ENCODE measurements around the gene PLPP6. TPM values are rescaled to one million over a fixed set of nuclear protein-coding genes. Genes with fewer than 3 reads are reported as not detected.
"Not testable (repeated sequence)": the region's sequence is repeated elsewhere in the genome, so short reads cannot be mapped to it uniquely, and the experiment has no call there.

Gene PLPP6
- 11.4 TPM for total RNA-seq

GRCh38 chr9:4662108-4662988 is at the start of gene PLPP6:
TSS of gene PLPP6 (plus strand) at chr9:4662294. CDS start at chr9:4662376, 82 bp downstream.
- peak; percentile 94 for DNase-seq (ENCODE audit: low spot score)

DNA sequence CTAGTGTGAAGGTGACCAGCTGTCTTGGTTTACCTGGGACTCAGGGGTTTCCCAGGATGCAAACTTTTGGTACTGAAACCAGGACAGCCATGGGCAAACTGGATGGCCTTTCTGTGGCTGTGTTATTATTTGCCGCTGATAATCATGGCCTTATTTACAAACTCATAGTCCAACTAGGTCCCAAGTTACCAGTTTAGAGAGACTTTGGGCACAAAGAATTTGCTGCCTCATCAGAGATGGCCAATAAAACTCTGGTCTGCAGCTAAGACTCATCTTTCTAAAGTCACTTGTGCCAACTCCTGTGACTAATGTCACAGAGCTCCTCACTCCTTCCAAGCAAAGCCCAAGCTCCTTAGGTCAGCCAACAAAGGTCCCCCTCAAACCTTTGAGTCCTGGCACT is 47.5 kb upstream of the PLPP6 start:
- DNase-seq (ENCODE audit: low spot score): no peak

GRCh38 chr9:4615251-4615650 is 46.8 kb upstream of the PLPP6 start:
- DNase-seq (ENCODE audit: low spot score): no peak

DNA sequence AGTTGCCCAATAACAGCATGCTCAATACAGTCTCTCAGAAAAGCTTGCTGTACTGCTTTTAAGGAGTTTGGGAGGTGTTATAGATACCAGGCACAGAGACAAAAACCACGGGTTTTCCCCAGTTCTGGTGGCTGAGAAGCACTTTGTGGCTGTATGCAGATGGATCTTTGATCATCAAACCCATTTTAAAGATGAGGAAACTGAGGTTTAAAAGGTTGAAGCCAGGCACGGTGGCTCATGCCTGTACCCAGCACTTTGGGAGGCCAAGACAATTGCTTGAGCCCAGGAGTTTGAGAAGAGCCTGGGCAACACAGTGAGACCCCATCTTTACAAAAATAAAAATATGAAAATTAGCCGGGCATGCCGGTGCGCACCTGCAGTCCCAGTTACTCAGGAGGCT is 46.3 kb upstream of the PLPP6 start:
- DNase-seq (ENCODE audit: low spot score): no peak

DNA sequence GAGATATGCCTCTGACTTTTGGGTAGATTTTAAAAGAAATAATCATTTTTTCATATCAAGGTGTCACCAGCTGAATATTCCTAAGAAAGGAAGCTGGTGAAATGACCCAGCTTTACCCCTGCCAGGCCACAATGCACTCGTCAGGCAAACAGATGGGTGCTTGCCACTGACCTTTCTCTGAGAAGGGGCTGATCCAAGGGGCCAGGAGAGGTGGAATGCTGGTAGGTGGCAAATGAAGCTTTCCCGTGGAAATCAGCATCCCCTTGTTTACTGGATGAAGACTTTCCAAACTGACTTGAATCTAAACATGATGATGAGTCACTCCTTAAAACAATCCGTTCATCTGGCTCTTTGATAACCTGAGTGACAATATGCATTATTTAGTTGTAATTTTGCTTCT is 44.3 kb upstream of the PLPP6 start:
- no peak for DNase-seq (ENCODE audit: low spot score)

GRCh38 chr9:4618700-4619099 is 43.4 kb upstream of the PLPP6 start:
- no peak for DNase-seq (ENCODE audit: low spot score)

DNA sequence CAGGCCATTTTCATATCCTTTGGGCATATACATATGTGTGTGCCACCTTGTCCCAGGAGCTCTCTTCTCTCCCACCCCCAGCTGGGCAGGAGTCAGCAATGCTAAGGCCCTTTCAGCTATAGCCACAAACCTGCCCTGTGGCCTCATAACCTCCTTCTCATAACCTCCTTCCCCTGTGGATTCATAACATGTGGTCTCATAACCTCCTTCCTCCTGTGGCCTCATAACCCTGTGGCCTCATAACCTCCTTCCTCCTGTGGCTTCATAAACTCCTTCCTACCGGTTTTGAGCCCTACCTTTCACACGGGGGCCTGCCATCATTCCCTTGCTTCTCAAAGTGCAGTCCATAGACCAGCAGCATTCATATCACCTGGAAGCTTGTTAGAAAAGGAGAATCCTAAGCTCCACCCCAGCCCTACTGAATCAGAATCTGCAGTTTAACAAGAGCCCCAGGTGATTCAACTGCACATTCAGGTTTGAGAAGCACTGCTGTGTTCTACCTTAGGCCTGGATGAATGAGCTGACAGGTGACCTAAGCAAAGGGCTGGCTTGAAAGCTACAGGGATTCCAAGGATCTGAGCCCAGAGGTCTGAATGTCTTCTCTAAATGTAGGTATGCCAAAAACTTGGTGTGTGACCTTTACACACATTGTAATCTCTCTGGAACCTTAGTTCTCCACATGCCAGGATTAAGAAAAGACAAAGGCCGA is 41.9 kb upstream of the PLPP6 start:
- no peak for DNase-seq (ENCODE audit: low spot score)

GRCh38 chr9:4620881-4621555 is 41.1 kb upstream of the PLPP6 start:
- DNase-seq (ENCODE audit: low spot score): no peak

GRCh38 chr9:4622016-4622415 is 40.1 kb upstream of the PLPP6 start:
- no peak for DNase-seq (ENCODE audit: low spot score)

- no peak for DNase-seq (ENCODE audit: low spot score)
These were observed 31.3 kb upstream of the PLPP6 start for GRCh38 chr9:4630836-4631235.

DNA sequence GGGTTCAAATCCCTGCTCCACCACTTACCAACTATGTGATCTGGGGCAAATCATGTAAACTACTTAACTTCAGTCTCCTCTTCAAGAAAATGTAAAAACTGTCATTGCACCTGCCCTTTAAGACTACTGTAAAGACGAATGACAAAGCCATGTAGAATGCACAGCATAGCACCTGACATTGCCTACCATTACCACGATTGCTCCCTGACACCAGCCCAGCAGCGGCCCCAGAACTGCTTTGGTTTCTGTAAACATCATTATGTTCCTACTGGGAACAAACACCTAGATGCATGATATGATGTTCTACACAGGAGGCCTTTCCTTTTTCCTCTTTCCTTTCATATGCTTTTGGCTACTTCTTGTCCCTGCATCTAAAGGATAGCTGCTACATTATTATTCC is 23.1 kb upstream of the PLPP6 start:
- DNase-seq (ENCODE audit: low spot score): no peak

DNA sequence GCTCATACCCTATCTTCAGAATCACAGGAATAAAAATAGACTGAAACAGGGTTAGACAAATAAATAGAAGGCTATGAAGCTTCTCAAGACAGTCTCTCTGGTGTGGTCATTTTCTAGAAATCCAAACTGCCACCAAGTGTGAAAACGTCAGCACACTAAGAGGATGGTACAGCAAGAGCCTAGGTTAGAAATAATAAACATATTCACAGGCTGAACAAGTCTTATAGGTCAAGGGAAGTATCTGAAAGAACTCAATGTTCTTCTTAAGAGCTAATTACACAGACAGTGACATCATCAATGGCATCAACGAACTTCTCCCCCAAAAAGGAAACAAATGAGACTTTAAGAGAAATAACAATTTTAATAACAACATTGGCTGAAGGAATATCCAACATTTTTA is 22.7 kb upstream of the PLPP6 start:
- DNase-seq (ENCODE audit: low spot score): no peak

DNA sequence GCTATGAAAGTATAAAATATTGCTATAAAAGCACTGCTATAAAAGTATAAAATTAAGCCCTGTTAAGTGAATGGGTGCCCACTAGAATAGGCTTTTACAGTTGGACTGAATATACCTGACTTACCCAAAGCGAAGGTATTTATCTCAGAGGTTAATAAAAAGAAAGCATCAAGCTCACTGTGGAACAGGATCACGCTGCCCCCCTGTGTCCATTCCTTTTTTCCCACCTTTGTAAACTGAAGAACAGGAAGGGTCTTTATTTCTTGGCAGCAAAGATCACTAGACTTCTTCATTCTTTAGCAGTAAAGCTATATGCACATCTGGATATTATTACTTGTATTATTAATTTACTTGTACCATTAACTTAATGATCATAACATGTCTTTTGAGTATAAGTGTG is 22.1 kb upstream of the PLPP6 start:
- no peak for DNase-seq (ENCODE audit: low spot score)

GRCh38 chr9:4642351-4642750 is 19.7 kb upstream of the PLPP6 start:
- DNase-seq (ENCODE audit: low spot score): no peak

DNA sequence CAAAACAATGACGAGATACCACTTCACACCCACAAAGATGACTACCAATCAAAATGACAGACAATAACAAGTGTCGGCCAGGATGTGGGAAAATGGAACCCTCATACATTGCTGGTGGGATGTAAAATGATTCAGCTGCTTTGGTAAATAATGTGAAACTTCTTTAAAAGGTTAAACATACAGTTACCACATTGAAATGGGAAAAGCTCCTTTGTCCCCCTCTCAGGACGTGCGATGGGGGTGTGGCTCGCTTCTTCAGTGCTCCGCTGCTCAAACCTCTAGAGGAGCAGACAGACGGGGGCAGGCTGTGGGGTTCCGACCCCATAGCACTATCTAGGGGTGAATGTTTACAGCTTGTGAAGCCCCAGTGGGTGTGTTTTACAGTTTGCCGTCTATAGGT is 8.0 kb upstream of the PLPP6 start:
- DNase-seq (ENCODE audit: low spot score): no peak

DNA sequence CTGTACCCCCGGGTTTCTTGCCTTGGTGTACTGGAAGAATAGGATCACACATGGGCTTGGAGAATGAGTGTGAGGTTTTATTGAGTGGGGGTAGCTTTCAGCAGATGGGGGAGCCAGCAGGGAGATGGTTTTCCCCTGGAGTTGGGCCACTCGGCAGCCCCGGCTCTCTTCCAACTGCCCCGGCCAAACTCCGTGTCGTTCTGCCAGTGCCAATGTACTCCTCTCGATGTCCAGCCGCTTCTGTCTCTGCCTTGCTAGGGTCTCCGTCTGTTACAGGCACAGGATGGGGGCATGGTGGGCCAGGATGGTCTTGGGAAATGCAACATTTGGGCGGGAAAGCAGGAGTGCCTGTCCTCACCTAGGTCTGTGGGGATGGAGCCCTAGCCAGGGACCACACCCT is 7.6 kb upstream of the PLPP6 start:
- DNase-seq (ENCODE audit: low spot score): no peak

DNA sequence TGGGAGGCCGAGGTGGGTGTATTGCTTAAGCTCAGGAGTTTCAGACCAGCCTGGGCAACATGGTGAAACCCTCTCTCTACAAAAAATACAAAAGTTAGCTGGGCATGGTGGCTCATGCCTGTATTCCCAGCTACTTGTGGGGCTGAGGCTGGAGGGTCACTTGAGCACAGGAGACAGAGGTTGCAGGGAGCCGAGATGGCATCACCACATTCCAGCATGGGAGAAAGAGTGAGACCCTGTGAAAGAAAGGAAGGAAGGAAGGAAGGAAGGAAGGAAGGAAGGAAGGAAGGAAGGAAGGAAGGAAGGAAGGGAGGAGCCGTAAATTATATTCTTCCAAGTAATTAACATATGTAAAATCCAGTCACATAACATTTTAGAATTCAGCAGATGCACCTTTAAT is 5.9 kb upstream of the PLPP6 start:
- not testable (repeated sequence) for DNase-seq (ENCODE audit: low spot score)

DNA sequence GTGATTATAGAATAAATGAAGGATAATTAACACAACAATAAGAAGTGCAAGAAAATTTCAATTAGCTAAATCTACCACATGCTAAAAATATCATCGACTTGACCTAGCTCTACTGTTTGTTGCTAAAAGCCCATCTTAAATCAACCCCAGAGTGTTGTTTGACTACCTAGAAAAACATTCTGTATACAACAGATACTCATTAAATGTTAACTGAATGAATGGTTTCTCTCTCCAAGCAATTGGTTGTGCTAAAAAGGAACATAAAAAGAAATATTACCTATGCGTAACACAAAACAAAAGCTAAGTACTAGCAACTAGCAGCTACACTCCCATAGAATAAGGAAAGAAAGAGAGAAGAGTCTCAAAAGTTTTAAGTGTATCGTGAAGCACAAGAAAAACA is 5.5 kb upstream of the PLPP6 start:
- no peak for DNase-seq (ENCODE audit: low spot score)

- no peak for DNase-seq (ENCODE audit: low spot score)
These were observed 4.5 kb upstream of the PLPP6 start for GRCh38 chr9:4657426-4658159.

DNA sequence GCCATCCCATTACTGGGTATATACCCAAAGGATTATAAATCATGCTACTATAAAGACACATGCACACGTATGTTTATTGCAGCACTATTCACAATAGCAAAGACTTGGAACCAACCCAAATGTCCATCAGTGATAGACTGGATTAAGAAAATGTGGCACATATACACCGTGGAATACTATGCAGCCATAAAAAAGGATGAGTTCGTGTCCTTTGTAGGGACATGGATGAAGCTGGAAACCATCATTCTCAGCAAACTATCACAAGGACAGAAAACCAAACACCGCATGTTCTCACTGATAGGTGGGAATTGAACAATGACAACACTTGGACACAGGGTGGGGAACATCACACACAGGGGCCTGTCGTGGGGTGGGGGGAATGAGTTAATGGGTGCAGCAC is 1.4 kb upstream of the PLPP6 start:
- not testable (repeated sequence) for DNase-seq (ENCODE audit: low spot score)

- DNase-seq (ENCODE audit: low spot score): no peak
These were observed 929 bp upstream of the PLPP6 start for GRCh38 chr9:4661165-4661564.

DNA sequence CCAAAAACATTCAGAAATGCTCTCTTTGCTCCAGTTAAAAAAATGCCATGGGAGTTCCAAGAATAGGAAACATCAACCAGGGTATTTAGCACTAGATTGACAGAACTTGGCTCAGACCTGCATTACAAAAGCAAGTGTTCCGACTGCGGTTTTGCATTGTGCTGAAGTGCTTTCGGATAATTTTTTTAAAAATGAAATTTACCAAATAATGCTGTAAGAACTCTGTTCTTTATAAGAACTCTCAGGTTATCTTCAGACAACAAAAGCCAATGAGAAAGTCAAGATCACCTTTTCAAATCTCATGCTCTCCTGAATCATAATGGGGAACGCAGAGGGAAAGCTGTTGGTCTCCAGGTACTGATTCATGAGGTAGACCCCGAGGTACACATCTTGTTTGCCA is 483 bp upstream of the PLPP6 start:
- no peak for DNase-seq (ENCODE audit: low spot score)

Measured in ureter (tissue), 1 donor.